Ovary (tissue), 9 donors: ENCODE data around the gene CLIC5. TPM values are rescaled to one million over a fixed set of nuclear protein-coding genes. Genes with fewer than 3 reads are reported as not detected.

ENCODE experiments used
- DNase-seq, 5 donors: peaks; one replicate each; pipeline ENCODE4 v3.0.0-alpha.2; 2019 to 2020
- H3K27ac ChIP-seq, 2 donors: fragments of 200-600 bp; one replicate each; pipeline versions ENCODE4 v1.5.1 to v1.8.0; 2019 to 2022
- H3K27me3 ChIP-seq: fragments of 200-600 bp; one replicate; pipeline ENCODE4 v1.8.0; 2022
- H3K36me3 ChIP-seq: fragments of 200-600 bp; sonication (generic); one replicate; pipeline ENCODE4 v1.5.1; 2019
- H3K4me1 ChIP-seq: one replicate; pipeline ENCODE4 v1.8.1; 2013; ENCODE audit warnings: mild to moderate bottlenecking, moderate library complexity; ENCODE audit not compliant: insufficient read depth
- H3K4me3 ChIP-seq: fragments of 200-600 bp; sonication (generic); one replicate; pipeline ENCODE4 v1.5.1; 2017
- H3K9me3 ChIP-seq, 2 donors: fragments of 200-600 bp in 1 of 2; sonication (generic) in 1 of 2; one replicate each; pipeline versions ENCODE4 v1.5.1 to v1.8.1; 2013 to 2019; ENCODE audit warnings: mild to moderate bottlenecking in 1 of 2, moderate library complexity in 1 of 2
- CTCF ChIP-seq, 3 donors: fragments of 450-650 bp in 2 of 3; fragments of 200-600 bp in 1 of 3; IDR thresholded peaks; one replicate each; pipeline versions ENCODE4 v1.5.1 to v1.8.0; 2016 to 2022; ENCODE audit warnings: antibody characterized with exemption in 3 of 3, mild to moderate bottlenecking in 1 of 3
- EP300 ChIP-seq: sonication (generic); formaldehyde crosslinking; IDR thresholded peaks from one replicate; pipeline ENCODE4 v1.6.1; 2017; ENCODE audit warnings: antibody characterized with exemption
- POLR2A ChIP-seq: fragments of 450-650 bp; IDR thresholded peaks from one replicate; pipeline ENCODE4 v1.6.1; 2017; ENCODE audit warnings: antibody characterized with exemption, mild to moderate bottlenecking, moderate library complexity
- WGBS, 3 donors: extraction: QIAGEN DNeasy Blood & Tissue Kit in 1 of 3; methylation state at CpG; one replicate each; pipeline versions ENCODE4 v1.1.5 to v1.1.7; 2013 to 2017; 5-methylcytosine and 5-hydroxymethylcytosine counted together
- intact Hi-C, 4 donors: fragments of 100-400 bp; cut with DNase I; formaldehyde crosslinking; loops; one replicate each; pipeline versions ENCODE4 v1.11.0 to v1.15.1; 2022 to 2023
- polyA plus RNA-seq, 2 donors: library from polyadenylated mRNA; stranded (reverse); fragments of 200-250 nt in 1 of 2; fragments of 350-450 nt in 1 of 2; fragmentation: Illumina TruSeq in 1 of 2; extraction: RNeasy Lipid Tissue Mini Kit (QIAGEN cat#74804) in 1 of 2; gene quantifications; one replicate each; pipeline ENCODE4 v1.2.3, GENCODE V29; 2013 to 2014
- total RNA-seq, 7 donors: library from RNA; depleted of rRNA in 2 of 7; stranded (reverse); fragments of >200 nt in 2 of 7; fragmentation: NEBNext Ultra II Directional in 3 of 7; extraction: Animal tissue kit (Norgen Biotek cat#: 25700) in 3 of 7; gene quantifications; one replicate each; pipeline versions ENCODE4 v1.1.0 to v1.2.4, GENCODE V29; 2016 to 2023
- donor health status: DM: no; HTN: no; CAD: no; lungs with moderate emphysema.
- donor health status: DM: no; HTN: no; CAD: no.
- donor health status: Bipolar disorder and iron deficiency.
- donor health status: DM: yes; HTN: yes; CAD: no.
- donor health status: DM: no; HTN: no; CAD: no.
- donor health status: DM: yes; HTN: yes; CAD: no.

Gene CLIC5
- total and polyA plus RNA-seq, 9 donors, result 0.27 to 42.3 (median 2.0) TPM

- Histone ChIP-seq H3K9me3 (no peaks in the 10 kb centered on the region), H3K27ac (no peak overlapping the region), H3K27me3 (no peaks in the 10 kb centered on the region), H3K4me1 (no peaks in the 10 kb centered on the region), H3K4me3 (no peak overlapping the region), H3K36me3 (no peaks in the 10 kb centered on the region)
- intact Hi-C loops, result no loop called here
- 79 to 83% (median 81%) methylated on average over 3 of the region's 3 CpGs for WGBS, 3 donors
- DNase-seq, result no peak
- TF ChIP-seq EP300 (no peak), POLR2A (no peak), CTCF (IDR thresholded peaks at IDR 0.05) (no peak)
Measured at GRCh38 chr6:45952546-45952945, 63.1 kb downstream of the CLIC5 start.

- H3K36me3 ChIP-seq, result no peaks in the 10 kb centered on the region
- H3K27ac ChIP-seq, result no peak overlapping the region
- no peaks in the 10 kb centered on the region for H3K9me3 ChIP-seq
- no peak for TF ChIP-seq EP300
- TF ChIP-seq CTCF (IDR thresholded peaks at IDR 0.05), result no peak
- TF ChIP-seq POLR2A, result no peak
- DNase-seq, result no peak
- no peaks in the 10 kb centered on the region for H3K4me1 ChIP-seq
- no peaks in the 10 kb centered on the region for H3K27me3 ChIP-seq
- no peak overlapping the region for H3K4me3 ChIP-seq
- 46 to 49% (median 48%) methylated on average over 7 of the region's 7 CpGs for WGBS, 3 donors
- intact Hi-C loops, result no loop called here
Measured at GRCh38 chr6:45952168-45952529, 63.5 kb downstream of the CLIC5 start.

GRCh38 chr6:45951321-45952167 lies 64.1 kb downstream of the CLIC5 start:
- Histone ChIP-seq H3K27ac (no peak overlapping the region), H3K4me3 (no peak overlapping the region), H3K4me1 (no peaks in the 10 kb centered on the region), H3K9me3 (no peaks in the 10 kb centered on the region), H3K27me3 (no peaks in the 10 kb centered on the region), H3K36me3 (no peaks in the 10 kb centered on the region)
- WGBS, 3 donors, result 21 to 25% (median 22%) methylated on average over 11 of the region's 11 CpGs
- intact Hi-C loops, result no loop called here
- TF ChIP-seq EP300, result no peak
- TF ChIP-seq POLR2A, result no peak
- TF ChIP-seq CTCF (IDR thresholded peaks at IDR 0.05), result no peak
- DNase-seq, result no peak

GRCh38 chr6:45949256-45949655 lies 66.4 kb downstream of the CLIC5 start:
- Histone ChIP-seq H3K27ac (no peak overlapping the region), H3K9me3 (no peaks in the 10 kb centered on the region), H3K27me3 (no peaks in the 10 kb centered on the region), H3K4me3 (no peak overlapping the region), H3K36me3 (no peaks in the 10 kb centered on the region), H3K4me1 (peaks cover 3% of the 10 kb centered on the region)
- DNase-seq, result no peak
- intact Hi-C loops, result no loop called here
- WGBS, 3 donors, result 83 to 91% (median 84%) methylated on average over 7 of the region's 7 CpGs
- TF ChIP-seq CTCF (IDR thresholded peaks at IDR 0.05) (no peak), EP300 (no peak), POLR2A (no peak)
